GM18909 (cell line): Measurements from ENCODE around the gene NAPB.
"Not testable (repeated sequence)": the region's sequence is repeated elsewhere in the genome, so short reads cannot be mapped to it uniquely, and the experiment has no call there.

Experiments
- ATAC-seq: cut with Tn5 transposase; IDR thresholded peaks from one replicate; pipeline ENCODE4 v1.9.1; 2021; ENCODE audit warnings: mild to moderate bottlenecking; ENCODE audit not compliant: unreplicated experiment, poor library complexity

NAPB gene

GRCh38 chr20:23420943-23421931 is at the start of gene NAPB:
NAPB (minus strand) TSS chr20:23421488; CDS start chr20:23421402, 86 bp downstream.
- peak; percentile 97 for ATAC-seq

GRCh38 chr20:23466961-23467360 is 45.7 kb upstream of the NAPB start:
- ATAC-seq: not testable (repeated sequence)

GRCh38 chr20:23461180-23461579 is 39.9 kb upstream of the NAPB start:
- no peak for ATAC-seq

GRCh38 chr20:23459461-23460150 is 38.3 kb upstream of the NAPB start:
- ATAC-seq: no peak

- ATAC-seq: no peak
Observed at GRCh38 chr20:23456873-23457272, 35.6 kb upstream of the NAPB start.

GRCh38 chr20:23456409-23456808 is 35.1 kb upstream of the NAPB start:
- ATAC-seq: no peak

- ATAC-seq: no peak
Observed at GRCh38 chr20:23455639-23456038, 34.4 kb upstream of the NAPB start.

GRCh38 chr20:23454816-23455215 is 33.5 kb upstream of the NAPB start:
- ATAC-seq: no peak

GRCh38 chr20:23453549-23454543 is 32.6 kb upstream of the NAPB start:
- no peak for ATAC-seq

GRCh38 chr20:23452776-23453175 is 31.5 kb upstream of the NAPB start, which contains the start of gene CST11:
CST11 (minus strand) TSS chr20:23452876; CDS start chr20:23452811, 65 bp downstream.
- no peak for ATAC-seq

- ATAC-seq: no peak
Observed at GRCh38 chr20:23451956-23452487, 30.7 kb upstream of the NAPB start.

- no peak for ATAC-seq
Observed at GRCh38 chr20:23450877-23451276, 29.6 kb upstream of the NAPB start.

GRCh38 chr20:23449421-23449820 is 28.1 kb upstream of the NAPB start:
- no peak for ATAC-seq

- ATAC-seq: no peak
Observed at GRCh38 chr20:23448167-23448566, 26.9 kb upstream of the NAPB start.

GRCh38 chr20:23446505-23446904 is 25.2 kb upstream of the NAPB start:
- ATAC-seq: peak; percentile 53

- ATAC-seq: no peak
Observed at GRCh38 chr20:23445596-23446217, 24.4 kb upstream of the NAPB start.

GRCh38 chr20:23444859-23445258 is 23.6 kb upstream of the NAPB start:
- no peak for ATAC-seq

GRCh38 chr20:23442436-23442835 is 21.1 kb upstream of the NAPB start:
- ATAC-seq: no peak

GRCh38 chr20:23441850-23442313 is 20.6 kb upstream of the NAPB start:
- peak; percentile 77 for ATAC-seq
